ENCODE measurements around the gene PAOX.
"Not testable (repeated sequence)": the region's sequence is repeated elsewhere in the genome, so short reads cannot be mapped to it uniquely, and the experiment has no call there.

Gene PAOX

GRCh38 chr10:133411523-133412380 is 32.7 kb downstream of the PAOX start:
- DNase-seq, result no peak

DNA sequence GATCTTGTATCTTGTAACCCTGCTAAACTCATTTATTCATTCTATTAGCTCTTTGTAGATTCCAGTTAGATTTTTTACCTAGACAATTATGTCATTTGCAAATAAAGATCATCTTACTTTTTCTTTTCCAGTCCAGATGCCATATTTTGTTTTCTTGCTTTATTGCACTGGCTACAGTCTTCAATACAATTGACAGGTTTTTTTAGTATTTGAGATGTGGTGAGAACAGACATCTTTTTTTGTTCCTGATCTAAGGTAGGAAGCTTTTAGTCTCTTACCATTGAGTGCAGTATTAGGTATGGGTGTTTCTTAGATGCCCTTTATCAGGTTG is 33.3 kb downstream of the PAOX start:
- DNase-seq, result no peak

GRCh38 chr10:133414401-133414800 is 35.3 kb downstream of the PAOX start:
- DNase-seq, result not testable (repeated sequence)

DNA sequence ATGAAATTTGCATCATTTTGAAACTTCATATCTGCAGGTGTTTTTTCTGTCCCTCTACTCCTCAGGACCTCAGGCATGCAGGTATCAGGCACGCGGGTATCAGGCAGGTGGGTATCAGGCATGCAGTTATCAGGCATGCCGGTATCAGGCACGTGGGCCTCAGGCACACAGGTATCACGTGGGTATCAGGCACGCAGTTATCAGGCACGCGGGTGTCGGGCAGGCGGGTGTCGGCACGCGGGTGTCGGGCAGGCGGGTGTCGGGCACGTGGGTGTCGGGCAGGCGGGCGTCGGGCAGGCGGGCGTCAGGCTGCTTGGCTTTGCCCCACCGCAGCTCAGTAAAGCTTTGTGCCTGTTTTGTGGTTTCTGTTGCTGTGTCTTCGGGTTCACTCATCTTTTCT is 36.7 kb downstream of the PAOX start:
- no peak for DNase-seq

GRCh38 chr10:133418289-133418993 is 39.4 kb downstream of the PAOX start:
- DNase-seq, result no peak

DNA sequence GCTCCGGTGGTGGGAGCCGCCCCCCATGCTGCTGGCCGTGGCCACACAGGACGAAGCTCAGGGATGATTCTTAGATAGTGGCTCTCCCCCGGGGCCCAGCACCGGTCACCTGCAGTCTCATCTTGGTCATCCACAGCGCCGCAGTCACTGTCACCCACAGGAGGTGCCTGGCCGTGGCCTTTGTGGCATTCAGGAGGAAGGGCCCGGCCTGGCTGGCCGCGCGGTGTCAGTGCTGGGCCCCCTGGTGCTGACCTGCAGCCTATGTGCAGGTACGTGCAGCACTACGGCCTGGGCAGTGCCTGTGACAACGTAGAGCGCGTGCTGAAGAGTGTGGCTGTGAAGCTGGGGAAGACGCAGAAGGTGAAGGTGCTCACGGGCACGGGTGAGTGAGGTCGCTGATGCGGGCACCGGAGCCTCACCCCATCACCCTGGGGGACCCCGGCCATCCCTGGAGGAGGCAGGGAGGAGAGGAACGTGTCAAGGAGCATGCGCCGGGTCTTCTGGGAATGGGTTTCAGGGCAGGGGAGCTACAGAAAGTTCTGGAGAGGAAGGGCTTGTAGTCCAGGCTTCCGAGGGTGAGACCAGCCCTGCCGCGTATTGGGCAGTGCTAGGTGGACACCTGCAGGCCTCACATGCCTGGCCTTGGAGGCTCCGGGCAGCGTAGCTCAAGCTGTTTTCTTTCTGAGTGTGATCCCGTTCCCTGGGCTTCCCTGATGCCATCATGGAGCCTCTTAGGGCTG is 40.3 kb downstream of the PAOX start:
- DNase-seq, result no peak

DNA sequence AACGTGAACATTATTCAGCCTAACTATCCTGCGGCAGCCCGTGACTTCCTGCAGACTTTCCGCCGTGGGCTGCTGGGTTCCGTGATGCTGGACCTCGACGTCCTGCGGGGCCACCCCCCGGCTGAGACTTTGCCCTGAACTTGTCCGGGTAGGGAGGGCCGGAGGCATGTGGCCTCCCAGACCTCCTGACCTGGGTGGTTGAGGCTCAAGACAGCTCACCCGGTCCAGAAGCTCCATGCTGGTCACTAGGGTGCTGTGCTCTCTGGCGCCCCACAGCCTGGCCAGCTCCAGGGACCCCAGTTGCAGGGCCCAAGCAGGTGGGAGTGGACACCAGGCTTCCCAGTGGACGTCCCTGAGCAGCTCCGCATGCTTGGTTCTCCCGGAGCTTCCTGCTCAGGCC is 41.0 kb downstream of the PAOX start:
- no peak for DNase-seq

- DNase-seq, result no peak
Observed at GRCh38 chr10:133420579-133420978, 41.5 kb downstream of the PAOX start.

GRCh38 chr10:133421336-133422222 is 42.5 kb downstream of the PAOX start:
- DNase-seq, result no peak

- DNase-seq, result no peak
Observed at GRCh38 chr10:133422223-133422806, 43.3 kb downstream of the PAOX start.

GRCh38 chr10:133422807-133423771 is 44.0 kb downstream of the PAOX start:
- no peak for DNase-seq

- not testable (repeated sequence) for DNase-seq
Observed at GRCh38 chr10:133424102-133424501, 45.0 kb downstream of the PAOX start.

GRCh38 chr10:133424601-133425000 is 45.5 kb downstream of the PAOX start, which contains the start of gene SPRN:
SPRN (minus strand) TSS chr10:133424625; CDS start chr10:133423681, 944 bp downstream.
- not testable (repeated sequence) for DNase-seq

DNA sequence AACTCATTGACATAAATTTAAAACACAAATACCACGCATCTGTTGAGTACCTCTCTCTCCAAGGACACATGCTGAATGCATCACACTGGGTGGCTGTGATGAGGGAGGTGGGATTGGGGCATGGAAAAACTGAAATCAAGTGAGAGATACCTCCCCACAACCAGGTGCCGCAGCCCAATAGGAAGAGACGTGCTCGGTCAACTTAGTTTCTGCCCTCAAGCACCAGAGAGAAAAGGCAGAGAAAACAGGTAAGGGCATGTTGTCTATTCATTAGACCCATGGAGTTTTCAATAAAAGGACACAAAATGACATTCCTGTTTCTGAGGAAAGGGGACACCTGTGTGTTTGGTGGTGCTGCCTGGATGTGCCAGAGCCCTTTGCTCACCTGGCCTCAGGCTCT is 50.5 kb downstream of the PAOX start:
- DNase-seq, result not testable (repeated sequence)

DNA sequence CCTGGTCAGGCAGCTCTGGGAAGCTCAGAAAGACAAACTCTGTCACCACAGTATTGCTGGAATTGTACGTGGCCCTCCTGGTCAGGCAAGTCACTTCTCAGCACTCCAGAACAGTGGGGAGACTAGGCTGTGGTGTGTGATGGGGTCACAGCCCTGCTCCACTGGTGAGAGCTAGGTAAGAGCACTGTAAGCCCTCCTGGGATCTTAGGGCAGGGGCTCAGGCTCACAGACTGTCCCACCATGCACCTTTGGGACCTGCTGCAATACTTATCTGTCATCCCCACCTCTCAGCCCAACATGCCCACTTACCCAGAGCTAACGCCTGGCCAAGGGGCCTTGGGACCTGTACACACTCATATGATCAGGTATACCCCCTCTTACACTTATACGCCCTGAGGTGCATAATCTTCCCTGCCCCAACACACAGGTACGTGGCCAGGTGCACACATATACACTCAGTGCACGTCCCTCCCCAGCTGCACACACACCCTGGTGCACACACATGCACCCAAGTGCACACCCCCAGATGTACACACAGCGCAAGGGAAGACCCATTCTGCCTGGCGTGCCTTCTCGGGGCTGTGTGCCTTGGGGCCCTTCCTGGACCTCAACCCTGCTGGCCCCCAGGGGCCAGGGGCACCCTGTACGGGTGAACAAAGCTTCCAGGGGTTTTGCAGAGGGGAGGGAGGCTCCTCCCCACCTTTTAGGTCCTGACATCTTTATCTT is 53.0 kb downstream of the PAOX start:
- not testable (repeated sequence) for DNase-seq

GRCh38 chr10:133432789-133433188 is 53.7 kb downstream of the PAOX start:
- not testable (repeated sequence) for DNase-seq

GRCh38 chr10:133438711-133439273 is 59.7 kb downstream of the PAOX start:
- DNase-seq, result no peak

- no peak for DNase-seq
Observed at GRCh38 chr10:133439517-133440461, 60.7 kb downstream of the PAOX start.

All from activated CD4-positive, alpha-beta T cell treated with anti-CD3 and anti-CD28 coated beads for 4 hours (primary cell).